Stimulated activated CD8-positive, alpha-beta memory T cell treated with anti-CD3 and anti-CD28 coated beads, Interleukin-7, amount 100 ng/mL, for 4 hours (primary cell): ENCODE data around the gene TRPV4.

Source experiments
- DNase-seq, 2 donors: peaks; one replicate each; pipeline ENCODE4 v3.0.0-alpha.2; 2020; ENCODE audit warnings: low read depth in 2 of 2

TRPV4 gene

DNA sequence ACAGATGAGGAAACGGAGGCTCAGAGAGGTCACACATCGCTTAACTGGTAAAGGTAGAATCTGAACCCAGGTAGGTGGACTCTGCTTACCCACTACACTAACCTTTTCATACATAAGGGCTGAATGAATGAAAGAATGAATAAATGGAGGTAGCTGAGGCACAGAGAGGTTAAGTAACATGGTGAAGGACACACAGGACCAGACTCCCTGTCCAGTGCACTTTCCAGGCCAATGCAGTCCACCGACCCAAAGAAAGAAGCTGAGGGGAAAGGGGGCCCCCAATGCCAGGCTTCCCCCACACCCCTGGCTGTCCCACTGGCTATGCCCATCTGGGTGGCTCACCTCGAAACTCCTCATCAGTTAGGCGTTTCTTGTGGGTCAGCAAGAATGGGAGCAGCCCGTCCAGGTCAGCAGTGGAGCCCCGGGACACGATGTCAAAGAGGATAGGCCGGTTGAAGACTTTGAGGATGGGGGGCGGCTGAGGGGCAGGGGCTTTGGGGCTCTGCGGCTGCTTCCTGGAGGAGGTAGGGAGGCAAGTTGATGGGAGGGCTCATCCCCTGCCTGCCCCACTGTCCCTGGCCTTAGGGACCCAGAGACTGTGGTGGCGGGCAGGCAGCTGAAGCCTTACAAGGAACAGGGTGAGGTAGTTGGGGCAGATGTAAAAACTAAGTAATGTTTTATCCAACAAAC is 25.1 kb downstream of the TRPV4 start:
- no peak for DNase-seq

- peak; percentile 42 to 45 for DNase-seq
Measured at GRCh38 chr12:109804820-109805761, 28.1 kb downstream of the TRPV4 start.

DNA sequence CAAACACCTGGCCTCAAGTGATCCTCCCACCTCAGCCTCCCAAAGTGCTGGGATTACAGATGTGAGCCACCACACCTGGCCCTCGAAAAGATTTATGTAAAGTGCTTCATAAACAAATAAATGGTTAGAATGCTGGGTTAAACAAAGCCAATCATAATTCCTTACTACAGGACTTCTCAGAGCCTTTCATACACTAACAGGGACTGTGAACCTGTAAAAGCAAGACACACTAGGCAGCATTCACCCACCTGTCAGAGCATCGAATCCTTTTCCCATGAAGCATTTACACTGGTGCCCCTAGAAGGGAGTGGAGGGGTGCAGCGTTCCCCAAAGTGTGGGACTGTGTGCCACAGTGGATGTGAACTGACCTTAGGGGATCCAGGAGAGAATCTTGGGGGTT is 29.5 kb downstream of the TRPV4 start:
- no peak for DNase-seq

DNA sequence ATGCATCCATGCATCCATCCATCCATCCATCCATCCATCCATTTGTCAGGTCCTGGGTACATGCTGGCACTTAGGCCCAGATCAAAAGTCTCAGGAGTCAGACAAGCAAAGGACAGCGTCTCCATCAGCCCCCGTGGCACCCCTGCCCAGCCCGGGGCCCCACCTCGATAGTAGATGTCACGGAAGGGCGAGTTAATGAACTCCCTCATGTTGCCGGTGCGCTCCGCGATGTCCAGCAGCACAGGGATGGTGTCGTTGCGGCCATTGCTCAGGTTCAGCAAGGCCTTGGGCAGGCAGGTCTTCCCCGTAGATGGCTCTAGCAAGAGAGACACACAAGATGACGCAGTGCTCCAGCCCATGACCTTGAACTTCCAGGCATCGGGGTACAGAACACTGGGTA is 30.4 kb downstream of the TRPV4 start:
- no peak for DNase-seq

- no peak for DNase-seq
Measured at GRCh38 chr12:109800536-109800935, 32.7 kb downstream of the TRPV4 start.

DNA sequence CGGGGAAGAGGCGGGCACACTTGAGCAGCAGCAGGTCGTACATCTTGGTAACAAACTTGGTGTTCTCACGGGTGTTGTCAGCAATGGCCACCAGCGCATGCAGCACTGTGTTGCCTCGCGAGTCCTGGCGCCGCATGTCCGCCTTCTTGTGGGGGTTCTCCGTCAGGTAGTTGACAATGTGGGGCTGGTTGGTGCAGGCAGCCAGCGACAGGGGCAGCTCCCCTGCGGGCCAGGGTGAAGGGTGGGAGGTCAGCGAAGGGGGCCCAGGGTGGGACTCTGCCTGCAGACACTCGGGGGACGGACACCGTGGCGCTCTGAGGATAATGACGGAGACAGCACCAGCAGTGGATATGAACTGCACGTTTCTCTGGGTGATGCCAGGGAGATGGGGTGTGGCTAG is 34.5 kb downstream of the TRPV4 start:
- no peak for DNase-seq

GRCh38 chr12:109797905-109798669 is 35.1 kb downstream of the TRPV4 start:
- DNase-seq = no peak

DNA sequence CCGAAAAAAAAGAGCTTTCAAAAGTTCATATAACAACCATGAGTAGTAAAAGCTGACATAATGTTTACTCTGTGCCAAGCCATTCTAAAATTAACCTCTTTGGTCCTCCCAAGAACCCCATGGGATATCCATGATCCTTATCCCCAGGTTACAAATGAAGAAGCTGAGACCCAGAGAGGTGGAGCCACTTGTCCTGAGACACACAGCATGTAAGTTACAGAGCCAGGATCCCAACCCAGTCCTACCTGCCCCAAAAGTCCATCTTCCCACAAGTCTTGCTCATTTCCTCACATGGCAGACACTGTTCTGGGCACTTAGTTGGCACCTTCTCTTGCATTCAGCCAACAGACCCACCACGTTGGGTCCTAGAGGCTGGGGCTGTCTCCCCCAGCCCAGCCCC is 37.1 kb downstream of the TRPV4 start:
- DNase-seq = no peak

DNA sequence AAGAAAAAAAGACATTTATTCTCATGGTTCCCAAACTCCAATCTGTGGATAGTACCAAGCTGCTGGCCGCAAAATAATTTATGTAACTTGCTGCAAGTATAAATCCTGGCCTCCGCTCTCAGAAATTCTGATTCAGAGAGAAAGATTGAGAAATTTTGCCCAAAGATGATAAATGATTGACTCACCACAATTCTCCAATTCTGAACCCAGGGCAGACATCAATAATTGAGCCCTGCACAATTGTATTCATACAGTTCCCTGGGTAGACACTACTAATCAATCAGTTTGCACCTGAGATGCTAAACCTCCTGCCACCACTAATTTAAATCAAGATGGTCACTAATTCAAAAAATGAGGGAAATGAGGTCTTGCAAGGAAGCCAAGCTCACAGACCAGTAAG is 38.2 kb downstream of the TRPV4 start:
- no peak for DNase-seq

DNA sequence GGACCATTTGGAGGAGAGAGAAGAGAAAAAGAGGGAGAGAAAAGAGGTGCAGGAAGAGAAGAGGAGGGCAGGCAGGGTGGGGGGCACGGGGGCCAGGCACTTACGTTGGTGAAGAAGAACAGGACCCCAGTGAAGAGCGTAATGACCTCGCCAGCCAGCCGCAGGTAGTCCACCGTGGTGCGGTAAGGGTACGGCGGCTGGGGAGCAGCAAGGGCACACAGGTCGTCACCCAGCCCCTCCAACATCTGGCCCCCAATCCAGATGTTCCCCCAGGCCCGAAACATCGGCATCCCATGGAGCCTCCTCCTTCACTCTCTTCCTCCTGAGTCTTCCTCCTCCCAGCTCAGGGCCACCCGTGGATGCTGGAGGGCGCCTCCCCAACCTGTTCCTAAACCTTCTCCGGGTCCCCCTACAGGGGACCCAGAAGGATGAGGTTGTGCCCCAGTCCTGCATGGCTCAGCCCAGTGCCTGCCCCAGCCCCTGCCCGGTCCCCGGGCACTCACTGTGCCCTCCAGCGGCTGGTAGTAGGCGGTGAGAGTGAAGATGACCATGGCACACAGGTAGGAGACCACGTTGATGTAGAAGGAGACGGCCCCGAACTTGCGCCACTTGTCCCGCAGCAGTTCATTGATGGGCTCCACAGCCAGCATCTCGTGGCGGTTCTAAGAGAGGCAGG is 39.2 kb downstream of the TRPV4 start:
- no peak for DNase-seq

- no peak for DNase-seq
Measured at GRCh38 chr12:109793411-109793810, 39.8 kb downstream of the TRPV4 start.

DNA sequence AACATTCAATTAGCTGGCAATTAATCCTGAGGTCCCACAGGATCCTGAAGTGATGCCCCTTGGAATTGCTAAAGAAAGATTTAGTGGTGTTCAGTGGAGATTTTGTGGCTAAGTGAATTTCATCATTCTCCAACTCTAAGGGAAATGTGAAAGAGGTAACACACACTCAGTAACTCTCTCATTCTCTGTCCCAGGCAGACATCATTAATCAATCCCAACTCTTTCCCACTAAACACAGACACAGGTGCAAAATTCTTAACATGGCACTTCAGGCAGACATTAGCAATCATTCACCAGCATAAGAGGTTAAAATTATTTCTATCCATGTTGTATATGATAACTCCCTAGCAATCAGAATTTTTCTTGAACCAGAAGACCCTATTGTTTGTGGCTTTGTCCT is 40.2 kb downstream of the TRPV4 start:
- no peak for DNase-seq

DNA sequence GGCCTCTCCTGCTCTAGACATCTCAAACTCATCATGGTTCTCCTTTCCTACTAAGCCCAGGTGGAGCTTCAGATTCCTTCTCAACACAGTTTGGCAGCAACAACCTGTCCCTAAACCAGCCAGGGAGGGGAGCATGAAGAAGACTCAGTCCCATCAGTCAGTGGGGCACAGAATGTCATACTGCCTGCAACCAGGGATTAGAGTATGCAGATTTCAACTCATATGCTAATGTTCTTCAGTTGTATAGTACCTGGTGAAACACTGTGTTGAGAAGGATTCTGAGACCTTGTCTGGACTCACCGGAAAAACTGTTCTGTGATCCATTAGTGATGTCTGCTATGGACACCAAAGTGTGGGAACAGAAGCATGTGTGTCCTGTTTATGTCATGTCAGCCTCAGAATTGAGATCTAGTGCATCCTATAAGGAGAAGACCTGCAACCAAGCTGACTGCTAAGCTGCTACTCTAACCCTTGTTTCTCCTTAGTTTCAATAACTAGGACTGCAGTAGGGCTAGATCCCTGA is 43.6 kb downstream of the TRPV4 start:
- no peak for DNase-seq

DNA sequence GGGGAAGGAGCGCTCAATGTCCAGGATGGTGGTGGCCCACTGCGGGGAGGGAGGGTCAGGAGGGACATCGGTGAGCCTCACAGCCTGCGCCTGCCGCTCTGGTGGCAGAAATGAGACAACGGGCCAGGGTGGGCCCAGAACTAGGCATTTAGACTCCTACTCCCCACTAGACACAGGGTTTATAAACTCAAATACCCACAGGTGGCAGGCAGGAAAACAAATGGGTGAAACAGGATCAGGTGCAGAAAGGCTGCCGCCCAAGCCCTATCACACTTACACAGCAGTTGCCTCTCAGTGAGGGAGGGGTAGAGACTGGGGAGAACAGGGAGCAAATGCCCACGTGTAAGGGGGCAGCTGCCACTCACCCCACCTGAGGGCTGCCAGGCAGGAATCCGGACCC is 46.4 kb downstream of the TRPV4 start:
- no peak for DNase-seq

DNA sequence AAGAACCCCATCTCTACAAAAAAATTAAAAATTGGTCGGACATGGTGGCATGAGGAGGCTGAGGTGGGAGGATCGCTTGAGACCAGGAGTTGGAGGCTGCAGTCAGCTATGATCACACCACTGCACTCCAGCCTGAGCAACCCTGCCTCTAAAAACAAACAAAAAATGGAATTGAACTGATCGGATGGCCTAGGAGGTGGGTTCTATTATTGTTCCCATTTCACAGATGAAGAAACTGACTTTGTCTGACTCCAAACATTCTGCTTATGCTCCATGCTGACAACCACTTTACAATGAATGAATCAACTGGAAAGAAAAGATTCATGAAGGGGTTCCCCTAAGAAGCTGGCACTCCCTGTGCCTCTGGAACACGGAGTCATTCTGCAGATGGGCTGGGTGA is 47.3 kb downstream of the TRPV4 start:
- no peak for DNase-seq

- no peak for DNase-seq
Measured at GRCh38 chr12:109783965-109784244, 49.3 kb downstream of the TRPV4 start.

DNA sequence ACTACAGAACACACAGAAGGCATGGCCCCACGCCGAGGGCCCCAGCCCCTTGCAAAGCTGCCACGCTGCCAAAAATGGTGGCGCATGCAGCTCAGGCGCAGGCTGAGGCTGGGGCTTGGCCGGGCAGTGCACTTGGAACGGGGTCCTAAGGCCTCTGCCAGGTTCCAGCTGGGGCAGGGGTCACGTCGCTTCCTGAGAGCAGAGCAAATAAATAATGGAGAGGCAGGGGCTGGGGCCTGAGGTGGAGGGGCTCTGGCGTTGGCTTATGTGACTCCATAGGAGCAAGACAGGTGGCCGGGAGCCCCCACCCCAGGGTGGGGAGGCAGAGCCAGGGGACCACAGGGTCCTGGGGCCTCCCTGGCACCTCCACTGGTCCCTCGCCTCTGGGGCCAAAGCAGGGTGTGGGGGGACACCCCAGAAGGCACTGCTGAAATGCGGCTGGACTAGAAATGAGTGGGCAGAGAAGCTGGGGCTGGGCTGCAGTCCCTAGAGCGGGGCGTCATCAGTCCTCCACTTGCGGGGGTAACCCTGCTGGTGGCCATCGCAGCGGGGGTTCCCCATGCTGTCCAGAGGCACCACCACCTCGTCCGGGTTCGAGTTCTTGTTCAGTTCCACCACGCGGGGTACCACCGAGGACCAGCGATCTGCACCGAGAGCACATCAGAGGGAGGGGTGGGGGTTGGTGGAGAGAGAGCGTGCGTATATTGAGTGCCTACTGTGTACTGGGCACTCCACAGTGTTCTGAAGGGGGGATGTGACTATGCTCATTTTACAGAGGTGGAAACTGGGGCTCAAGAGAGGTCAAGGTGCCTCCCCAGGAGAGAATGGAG is 49.8 kb downstream of the TRPV4 start:
- DNase-seq = no peak

GRCh38 chr12:109782326-109782703 is 50.9 kb downstream of the TRPV4 start:
- DNase-seq = no peak

DNA sequence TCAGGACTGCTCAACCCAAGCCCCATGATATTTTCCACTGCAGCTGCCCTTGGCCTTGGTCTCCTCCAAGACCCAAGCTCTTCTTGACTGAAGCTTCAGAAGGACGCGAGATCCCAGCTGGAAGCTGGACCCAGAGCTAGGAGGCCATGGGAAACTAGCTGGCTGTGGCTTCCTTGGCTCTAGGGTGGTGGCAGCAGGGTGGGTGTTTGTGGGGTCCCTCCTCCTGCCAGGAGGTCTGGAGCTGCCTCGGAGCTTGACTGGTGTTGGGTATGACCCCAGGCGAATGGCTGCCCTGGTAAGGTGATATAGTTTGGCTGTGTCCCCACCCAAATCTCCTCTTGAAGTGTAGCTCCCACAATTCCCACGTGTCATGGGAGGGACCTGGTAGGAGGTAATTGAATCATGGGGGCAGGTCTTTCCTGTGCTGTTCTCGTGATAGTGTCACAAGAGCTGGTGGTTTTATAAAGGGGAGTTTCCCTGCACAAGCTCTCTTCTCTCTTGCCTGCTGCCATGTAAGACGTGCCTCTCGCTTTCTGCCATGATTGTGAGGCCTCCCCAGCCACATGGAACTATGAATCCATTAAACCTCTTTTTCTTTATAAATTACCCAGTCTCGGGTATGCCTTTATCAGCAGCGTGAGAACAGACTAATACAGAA is 51.4 kb downstream of the TRPV4 start:
- DNase-seq = no peak

DNA sequence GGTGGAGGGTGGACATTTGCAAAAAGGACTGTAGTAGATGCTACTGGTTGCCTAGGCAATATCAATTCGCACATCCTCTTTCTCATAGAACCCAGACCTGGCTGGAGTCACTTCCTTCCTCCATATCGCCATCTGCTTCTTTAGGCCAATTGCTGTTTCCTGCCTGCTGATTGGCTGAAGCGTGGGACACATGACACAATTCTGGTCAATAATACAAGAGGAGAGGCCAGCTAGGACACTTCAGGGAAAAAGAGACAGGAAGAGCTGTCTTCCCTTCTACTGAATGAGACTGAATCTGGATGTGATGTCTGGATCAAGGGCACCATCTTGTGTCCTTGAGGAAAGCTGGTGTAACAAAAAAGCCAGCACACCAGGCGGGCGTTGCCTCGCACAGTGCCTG is 53.8 kb downstream of the TRPV4 start:
- no peak for DNase-seq

- DNase-seq = no peak
Measured at GRCh38 chr12:109778684-109779083, 54.5 kb downstream of the TRPV4 start.
